Colonic mucosa (tissue), 4 donors: ENCODE measurements around the gene ZNF780B. TPM values are rescaled to one million over a fixed set of nuclear protein-coding genes. Genes with fewer than 3 reads are reported as not detected.
"Not testable (repeated sequence)": the region's sequence is repeated elsewhere in the genome, so short reads cannot be mapped to it uniquely, and the experiment has no call there.

Source experiments
- DNase-seq: peaks from one replicate; pipeline ENCODE4 v3.0.0-alpha.2; 2020
- H3K27ac ChIP-seq: fragments of 200-600 bp; one replicate; pipeline ENCODE4 v1.8.0; 2021
- H3K27me3 ChIP-seq: fragments of 200-600 bp; one replicate; pipeline ENCODE4 v1.8.0; 2021
- H3K36me3 ChIP-seq: fragments of 200-600 bp; one replicate; pipeline ENCODE4 v1.8.0; 2021
- H3K4me1 ChIP-seq: fragments of 200-600 bp; one replicate; pipeline ENCODE4 v1.8.0; 2021; ENCODE audit warnings: mild to moderate bottlenecking
- H3K4me3 ChIP-seq: fragments of 200-600 bp; one replicate; pipeline ENCODE4 v1.8.0; 2021
- H3K9ac ChIP-seq, 2 donors: one replicate each; pipeline ENCODE4 v1.7.0; 2013; ENCODE audit warnings: control low read depth in 2 of 2, low read depth in 2 of 2, low read length in 2 of 2
- H3K9me3 ChIP-seq: fragments of 200-600 bp; one replicate; pipeline ENCODE4 v1.8.0; 2021
- intact Hi-C: fragments of 100-400 bp; cut with DNase I; formaldehyde crosslinking; loops from one replicate; pipeline ENCODE4 v1.14.1; 2022
- total RNA-seq, 2 donors: library from RNA; stranded (reverse); fragmentation: NEBNext Ultra II Directional in 1 of 2; extraction: Animal tissue kit (Norgen Biotek cat#: 25700) in 1 of 2; gene quantifications; one replicate each; pipeline ENCODE4 v1.2.1, GENCODE V29; 2021
- TF ChIP-seq, protein P1 (sequence below): fragments of 200-600 bp; IDR thresholded peaks from one replicate; pipeline ENCODE4 v1.8.0; 2022; ENCODE audit warnings: antibody characterized with exemption, mild to moderate bottlenecking
- donor health status: healthy.
- donor health status: DM: no; HTN: no; CAD: no.
- donor health status: DM: no; HTN: no; CAD: no.

The ZNF780B gene
- total RNA-seq, 2 donors from 2014 or later, result 14.3 to 21.7 TPM

DNA sequence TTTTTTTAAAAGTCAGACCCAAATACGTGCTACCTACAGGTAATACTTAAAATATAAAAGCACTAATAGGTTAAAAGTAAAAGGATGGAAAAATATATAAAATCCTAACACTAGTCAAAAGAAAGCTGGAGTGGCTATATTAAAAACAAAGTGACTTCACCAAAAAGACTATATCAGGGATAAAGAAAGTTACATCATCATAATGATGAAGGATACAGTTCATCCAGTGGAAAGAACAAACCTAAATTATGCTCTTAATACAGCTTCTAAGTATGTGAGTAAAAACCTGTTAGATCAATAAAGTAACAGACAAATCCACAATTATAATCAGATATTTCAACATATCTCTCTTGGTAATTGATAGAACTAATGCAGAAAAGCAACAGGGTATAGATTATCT, 1.1 kb upstream of the ZNF780B start:
- H3K4me1 ChIP-seq, result peaks cover 5% of the 10 kb centered on the region
- no peaks in the 10 kb centered on the region for H3K36me3 ChIP-seq
- H3K9ac ChIP-seq, result no peak overlapping the region
- no peak overlapping the region for H3K27ac ChIP-seq
- no peaks in the 10 kb centered on the region for H3K9me3 ChIP-seq
- no peaks in the 10 kb centered on the region for H3K27me3 ChIP-seq
- intact Hi-C loops, result no loop called here
- H3K4me3 ChIP-seq, result no peak overlapping the region
- TF ChIP-seq, protein P1, sequence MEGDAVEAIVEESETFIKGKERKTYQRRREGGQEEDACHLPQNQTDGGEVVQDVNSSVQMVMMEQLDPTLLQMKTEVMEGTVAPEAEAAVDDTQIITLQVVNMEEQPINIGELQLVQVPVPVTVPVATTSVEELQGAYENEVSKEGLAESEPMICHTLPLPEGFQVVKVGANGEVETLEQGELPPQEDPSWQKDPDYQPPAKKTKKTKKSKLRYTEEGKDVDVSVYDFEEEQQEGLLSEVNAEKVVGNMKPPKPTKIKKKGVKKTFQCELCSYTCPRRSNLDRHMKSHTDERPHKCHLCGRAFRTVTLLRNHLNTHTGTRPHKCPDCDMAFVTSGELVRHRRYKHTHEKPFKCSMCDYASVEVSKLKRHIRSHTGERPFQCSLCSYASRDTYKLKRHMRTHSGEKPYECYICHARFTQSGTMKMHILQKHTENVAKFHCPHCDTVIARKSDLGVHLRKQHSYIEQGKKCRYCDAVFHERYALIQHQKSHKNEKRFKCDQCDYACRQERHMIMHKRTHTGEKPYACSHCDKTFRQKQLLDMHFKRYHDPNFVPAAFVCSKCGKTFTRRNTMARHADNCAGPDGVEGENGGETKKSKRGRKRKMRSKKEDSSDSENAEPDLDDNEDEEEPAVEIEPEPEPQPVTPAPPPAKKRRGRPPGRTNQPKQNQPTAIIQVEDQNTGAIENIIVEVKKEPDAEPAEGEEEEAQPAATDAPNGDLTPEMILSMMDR, result no peak
- no peak for DNase-seq

DNA sequence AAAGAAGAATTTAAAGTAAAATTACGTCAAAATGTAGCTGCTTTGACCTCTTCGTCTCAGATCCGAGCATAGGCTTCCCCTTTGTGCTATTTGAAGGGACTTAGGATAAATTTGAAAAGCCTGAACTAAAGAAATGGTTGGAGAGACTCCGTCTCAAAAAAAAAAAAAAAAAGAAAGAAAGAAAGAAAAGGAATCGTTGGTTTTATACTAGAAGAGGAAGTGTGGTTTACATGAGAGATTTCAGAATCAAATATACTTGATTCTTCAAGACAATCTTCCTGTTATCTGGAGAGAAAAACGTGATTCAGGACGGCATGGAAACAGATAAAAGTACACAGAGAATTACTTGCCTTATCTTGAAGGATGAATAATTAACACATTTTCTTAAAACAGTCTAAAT, 474 bp upstream of the ZNF780B start:
- H3K27me3 ChIP-seq, result no peaks in the 10 kb centered on the region
- no peaks in the 10 kb centered on the region for H3K36me3 ChIP-seq
- H3K9me3 ChIP-seq, result no peaks in the 10 kb centered on the region
- H3K9ac ChIP-seq, result peak overlapping the region; percentile 64 to 90
- H3K4me3 ChIP-seq, result peak overlapping the region; percentile 67
- peak overlapping the region; percentile 10 for H3K27ac ChIP-seq
- H3K4me1 ChIP-seq, result peaks cover 5% of the 10 kb centered on the region
- TF ChIP-seq, protein P1, result no peak
- intact Hi-C loops, result no loop called here
- no peak for DNase-seq

DNA sequence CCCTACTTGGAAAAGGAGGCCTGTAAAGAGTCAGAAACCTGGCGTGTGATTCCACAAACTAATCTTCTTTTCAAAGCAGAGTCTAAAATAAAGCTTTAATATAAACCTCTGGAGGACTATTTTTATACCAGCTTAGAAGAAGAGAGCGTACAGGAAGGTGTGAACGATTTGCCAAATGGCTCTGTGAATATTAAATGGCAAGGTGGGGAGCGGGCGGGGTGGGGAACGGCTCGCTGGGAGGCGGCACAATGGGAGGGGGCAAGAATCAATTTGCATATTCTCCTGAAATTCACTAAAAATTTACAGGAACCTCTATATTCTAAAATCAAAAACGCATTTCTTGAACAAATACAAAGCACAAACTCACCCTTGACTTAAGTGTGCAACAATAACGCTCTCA, 982 bp downstream of the ZNF780B start:
- H3K9ac ChIP-seq, result peak overlapping the region in 1 of 2 donors; percentile 90
- no peaks in the 10 kb centered on the region for H3K27me3 ChIP-seq
- intact Hi-C loops, result no loop called here
- no peak for DNase-seq
- TF ChIP-seq, protein P1, result no peak
- H3K36me3 ChIP-seq, result no peaks in the 10 kb centered on the region
- no peaks in the 10 kb centered on the region for H3K9me3 ChIP-seq
- peaks cover 5% of the 10 kb centered on the region for H3K4me1 ChIP-seq
- peak overlapping the region; percentile 67 for H3K4me3 ChIP-seq
- no peak overlapping the region for H3K27ac ChIP-seq

DNA sequence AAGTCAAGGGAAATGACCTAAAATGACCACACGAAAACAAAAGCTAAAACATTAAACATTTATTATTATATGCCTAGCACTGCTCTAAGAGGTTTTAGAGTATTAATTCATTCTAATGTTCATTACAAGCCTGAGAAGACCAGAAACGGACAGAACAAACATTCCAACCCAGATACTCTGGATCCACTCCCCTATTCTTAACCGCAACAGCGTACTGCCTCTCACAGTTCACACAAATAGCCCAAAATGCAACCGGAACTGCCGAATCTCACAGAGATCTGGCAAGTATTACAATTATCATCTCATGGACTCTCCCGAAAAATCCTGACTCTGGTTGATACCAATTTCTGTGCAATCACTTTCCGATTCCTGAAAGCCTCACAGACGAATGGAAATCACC, 1.4 kb downstream of the ZNF780B start:
- no peak overlapping the region for H3K27ac ChIP-seq
- H3K9ac ChIP-seq, result no peak overlapping the region
- DNase-seq, result no peak
- intact Hi-C loops, result no loop called here
- H3K4me1 ChIP-seq, result peaks cover 5% of the 10 kb centered on the region
- H3K27me3 ChIP-seq, result no peaks in the 10 kb centered on the region
- no peaks in the 10 kb centered on the region for H3K36me3 ChIP-seq
- H3K9me3 ChIP-seq, result no peaks in the 10 kb centered on the region
- H3K4me3 ChIP-seq, result no peak overlapping the region
- TF ChIP-seq, protein P1, result no peak

DNA sequence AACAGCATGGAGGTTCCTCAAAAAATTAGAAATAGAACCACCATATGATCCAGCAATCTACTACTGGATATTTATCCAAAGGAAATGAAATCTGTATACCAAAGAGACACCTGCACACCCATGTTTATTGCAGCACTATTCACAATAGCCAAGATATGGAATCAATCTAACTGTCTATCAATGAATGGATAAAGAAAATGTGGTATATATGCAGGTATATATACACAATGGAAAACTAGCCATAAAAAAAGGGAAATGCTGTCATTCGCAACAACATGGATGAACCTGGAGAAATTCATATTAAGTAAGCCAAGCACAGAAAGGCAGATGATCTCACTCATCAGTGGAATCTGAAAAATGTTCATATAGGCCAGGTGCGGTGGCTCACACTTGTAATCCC, 2.5 kb downstream of the ZNF780B start:
- H3K27me3 ChIP-seq, result no peaks in the 10 kb centered on the region
- H3K4me3 ChIP-seq, result no peak overlapping the region
- H3K27ac ChIP-seq, result no peak overlapping the region
- H3K9ac ChIP-seq, result no peak overlapping the region
- no peak for DNase-seq
- TF ChIP-seq, protein P1, result no peak
- intact Hi-C loops, result no loop called here
- peaks cover 5% of the 10 kb centered on the region for H3K4me1 ChIP-seq
- H3K36me3 ChIP-seq, result no peaks in the 10 kb centered on the region
- no peaks in the 10 kb centered on the region for H3K9me3 ChIP-seq

DNA sequence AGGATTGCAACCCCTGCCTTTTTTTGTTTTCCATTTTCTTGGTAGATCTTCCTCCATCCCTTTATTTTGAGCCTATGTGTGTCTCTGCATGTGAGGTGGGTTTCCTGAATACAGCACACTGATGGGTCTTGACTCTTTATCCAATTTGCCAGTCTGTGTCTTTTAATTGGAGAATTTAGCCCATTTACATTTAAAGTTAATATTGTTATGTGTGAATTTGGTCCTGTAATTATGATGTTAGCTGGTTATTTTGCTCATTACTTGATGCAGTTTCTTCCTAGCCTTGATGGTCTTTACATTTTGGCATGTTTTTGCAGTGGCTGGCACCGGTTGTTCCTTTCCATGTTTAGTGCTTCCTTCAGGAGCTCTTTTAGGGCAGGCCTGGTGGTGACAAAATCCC, 14.3 kb downstream of the ZNF780B start:
- H3K27ac ChIP-seq, H3K36me3 ChIP-seq, H3K4me3 ChIP-seq, H3K9me3 ChIP-seq, H3K4me1 ChIP-seq, intact Hi-C loops, DNase-seq, H3K27me3 ChIP-seq, H3K9ac ChIP-seq: not testable (repeated sequence)

DNA sequence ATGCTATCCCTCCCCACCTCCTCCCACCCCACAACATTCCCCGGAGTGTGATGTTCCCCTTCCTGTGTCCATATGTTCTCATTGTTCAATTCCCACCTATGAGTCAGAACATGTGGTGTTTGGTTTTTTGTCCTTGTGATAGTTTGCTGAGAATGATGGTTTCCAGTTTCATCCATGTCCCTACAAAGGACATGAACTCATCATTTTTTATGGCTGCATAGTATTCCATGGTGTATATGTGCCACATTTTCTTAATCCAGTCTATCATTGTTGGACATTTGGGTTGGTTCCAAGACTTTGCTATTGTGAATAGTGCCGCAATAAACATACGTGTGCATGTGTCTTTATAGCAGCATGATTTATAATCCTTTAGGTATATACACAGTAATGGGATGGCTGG, 18.0 kb downstream of the ZNF780B start:
- DNase-seq, H3K9me3 ChIP-seq, H3K9ac ChIP-seq, H3K4me3 ChIP-seq, H3K27me3 ChIP-seq, H3K27ac ChIP-seq, H3K36me3 ChIP-seq, H3K4me1 ChIP-seq, intact Hi-C loops: not testable (repeated sequence)
